Prostate gland (tissue), 2 donors: Measurements from ENCODE around the gene SACM1L. TPM values are rescaled to one million over a fixed set of nuclear protein-coding genes. Genes with fewer than 3 reads are reported as not detected.

Experiments used
- DNase-seq: peaks from one replicate; pipeline ENCODE4 v3.0.0-alpha.2; 2019; ENCODE audit warnings: low spot score
- H3K27ac ChIP-seq, 2 donors: fragments of 200-600 bp; sonication (generic); 2 replicates each; pipeline ENCODE4 v1.5.1; 2017 to 2019
- H3K27me3 ChIP-seq: fragments of 200-600 bp; sonication (generic); replicated peaks from 2 replicates; pipeline ENCODE4 v1.5.1; 2019; ENCODE audit not compliant: insufficient read depth
- H3K36me3 ChIP-seq, 2 donors: fragments of 200-600 bp; sonication (generic); 1 replicate in 1 of 2; 2 replicates in 1 of 2; pipeline versions ENCODE4 v1.5.1 to v1.8.1; 2017 to 2019
- H3K4me1 ChIP-seq: fragments of 200-600 bp; sonication (generic); replicated peaks from 2 replicates; pipeline ENCODE4 v1.5.1; 2019
- H3K4me3 ChIP-seq, 2 donors: fragments of 200-600 bp; sonication (generic); 2 replicates each; pipeline ENCODE4 v1.5.1; 2017 to 2019
- H3K9me3 ChIP-seq: fragments of 200-600 bp; sonication (generic); 2 replicates; pipeline ENCODE4 v1.5.1; 2017
- POLR2A ChIP-seq: fragments of 450-650 bp; IDR thresholded peaks from one replicate; pipeline ENCODE4 v1.6.1; 2016; ENCODE audit warnings: antibody characterized with exemption, mild to moderate bottlenecking
- POLR2AphosphoS5 ChIP-seq: sonication (generic); formaldehyde crosslinking; IDR thresholded peaks from one replicate; pipeline ENCODE4 v1.6.1; 2017; ENCODE audit warnings: antibody characterized with exemption
- WGBS: methylation state at CpG from one replicate; pipeline ENCODE4 v1.1.5; 2018; 5-methylcytosine and 5-hydroxymethylcytosine counted together
- intact Hi-C: fragments of 100-400 bp; cut with DNase I; formaldehyde crosslinking; loops from one replicate; pipeline ENCODE4 v1.14.2; 2022
- total RNA-seq, 2 donors: library from RNA; depleted of rRNA; stranded (reverse); fragments of >200 nt; gene quantifications; one replicate each; pipeline ENCODE4 v1.1.0, GENCODE V29; 2016
- TF ChIP-seq, protein P1 (sequence below), 4 experiments: fragments of 200-600 bp in 2 of 4; fragments of 450-650 bp in 2 of 4; sonication (generic) in 2 of 4; IDR thresholded peaks; 1 replicate in 3 of 4; 2 replicates in 1 of 4; pipeline ENCODE4 v1.5.1; 2016 to 2019; ENCODE audit warnings: antibody characterized with exemption in 4 of 4, mild to moderate bottlenecking in 2 of 4, moderate library complexity in 2 of 4

SACM1L gene
- total RNA-seq, 2 donors from 2014 or later, result 56.6 to 62.8 TPM

DNA sequence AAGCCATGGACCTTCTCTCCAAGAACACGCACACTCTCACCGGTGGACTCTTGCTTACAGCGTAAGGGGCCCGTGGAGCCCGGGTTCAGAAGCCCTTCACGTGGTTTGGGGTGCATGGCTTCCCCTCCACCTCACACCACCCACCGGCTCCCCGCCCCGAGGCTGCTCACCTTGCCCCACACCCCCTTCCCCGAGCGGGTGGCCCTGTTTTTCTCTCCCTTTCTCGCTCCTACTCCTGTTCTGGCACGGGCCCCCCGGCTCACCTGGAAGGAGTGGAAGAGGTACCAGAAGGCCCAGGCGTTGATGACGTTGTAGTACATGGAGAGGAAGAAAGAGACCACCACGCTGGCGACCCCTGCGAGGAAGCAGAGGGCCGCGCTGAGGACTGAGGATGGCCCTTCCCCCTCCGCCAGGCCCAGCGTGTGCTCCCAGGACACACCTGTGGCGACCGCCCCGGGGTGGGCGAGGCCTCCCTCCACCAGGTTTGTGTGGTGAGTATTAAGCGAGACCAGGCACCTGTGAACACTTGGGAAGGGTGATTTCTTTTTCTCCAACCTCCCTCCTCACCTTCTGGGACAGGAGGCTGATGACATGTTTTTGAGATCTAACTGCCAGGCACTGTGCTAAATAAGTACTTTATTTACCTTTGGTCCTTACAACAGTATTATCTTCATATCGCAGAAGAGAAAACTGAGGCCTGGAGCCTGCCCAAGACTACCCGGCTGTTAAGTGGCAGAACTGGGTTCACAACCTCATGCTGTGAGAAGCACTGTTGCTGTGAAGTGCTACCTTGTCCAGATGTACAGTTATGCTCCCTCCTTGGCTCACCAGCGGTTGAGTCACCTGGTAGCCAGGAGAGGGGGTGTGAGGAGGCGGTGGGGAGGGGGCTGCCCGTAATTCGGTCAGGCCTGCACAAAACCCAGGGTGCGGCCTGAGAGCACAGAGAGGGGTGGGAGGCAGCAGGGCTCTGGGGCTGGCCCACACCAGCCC is 90.8 kb downstream of the SACM1L start:
- H3K27ac ChIP-seq, result no peak overlapping the region
- DNase-seq, result no peak
- H3K36me3 ChIP-seq, result no peaks in the 10 kb centered on the region
- H3K4me3 ChIP-seq, result no peak overlapping the region
- WGBS, result 83% methylated on average over 35 of the region's 35 CpGs
- no peaks in the 10 kb centered on the region for H3K9me3 ChIP-seq
- no peaks in the 10 kb centered on the region for H3K4me1 ChIP-seq
- intact Hi-C loops, result no loop called here
- H3K27me3 ChIP-seq, result no peaks in the 10 kb centered on the region
- TF ChIP-seq POLR2A, result no peak
- TF ChIP-seq POLR2AphosphoS5, result no peak
- TF ChIP-seq, protein P1, sequence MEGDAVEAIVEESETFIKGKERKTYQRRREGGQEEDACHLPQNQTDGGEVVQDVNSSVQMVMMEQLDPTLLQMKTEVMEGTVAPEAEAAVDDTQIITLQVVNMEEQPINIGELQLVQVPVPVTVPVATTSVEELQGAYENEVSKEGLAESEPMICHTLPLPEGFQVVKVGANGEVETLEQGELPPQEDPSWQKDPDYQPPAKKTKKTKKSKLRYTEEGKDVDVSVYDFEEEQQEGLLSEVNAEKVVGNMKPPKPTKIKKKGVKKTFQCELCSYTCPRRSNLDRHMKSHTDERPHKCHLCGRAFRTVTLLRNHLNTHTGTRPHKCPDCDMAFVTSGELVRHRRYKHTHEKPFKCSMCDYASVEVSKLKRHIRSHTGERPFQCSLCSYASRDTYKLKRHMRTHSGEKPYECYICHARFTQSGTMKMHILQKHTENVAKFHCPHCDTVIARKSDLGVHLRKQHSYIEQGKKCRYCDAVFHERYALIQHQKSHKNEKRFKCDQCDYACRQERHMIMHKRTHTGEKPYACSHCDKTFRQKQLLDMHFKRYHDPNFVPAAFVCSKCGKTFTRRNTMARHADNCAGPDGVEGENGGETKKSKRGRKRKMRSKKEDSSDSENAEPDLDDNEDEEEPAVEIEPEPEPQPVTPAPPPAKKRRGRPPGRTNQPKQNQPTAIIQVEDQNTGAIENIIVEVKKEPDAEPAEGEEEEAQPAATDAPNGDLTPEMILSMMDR (IDR thresholded peaks at IDR 0.05), result no peak

DNA sequence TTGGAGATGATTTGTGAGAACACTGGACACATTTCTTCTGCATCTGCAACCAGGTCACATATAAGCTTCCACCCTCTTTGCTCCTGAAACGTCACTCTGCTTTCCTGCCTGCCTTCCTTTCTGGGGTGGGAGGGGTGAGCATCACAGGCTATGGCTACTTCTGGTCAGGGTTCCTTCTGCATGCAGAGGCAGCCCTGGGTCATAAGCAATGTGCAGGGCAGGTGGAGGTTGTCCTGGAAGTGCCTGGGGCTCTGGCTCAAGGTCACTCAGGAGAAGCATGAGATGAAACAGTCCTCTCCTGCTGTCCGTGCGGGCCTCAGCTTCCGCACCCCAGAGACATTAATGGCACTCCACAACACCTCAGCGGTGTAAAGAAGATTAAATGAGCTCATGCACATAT is 92.1 kb downstream of the SACM1L start:
- Histone ChIP-seq H3K27ac (no peak overlapping the region), H3K27me3 (no peaks in the 10 kb centered on the region), H3K4me1 (no peaks in the 10 kb centered on the region), H3K4me3 (no peak overlapping the region), H3K36me3 (no peaks in the 10 kb centered on the region), H3K9me3 (no peaks in the 10 kb centered on the region)
- TF ChIP-seq, protein P1 (IDR thresholded peaks at IDR 0.05), result no peak
- no peak for TF ChIP-seq POLR2AphosphoS5
- no peak for TF ChIP-seq POLR2A
- intact Hi-C loops, result no loop called here
- 83% methylated on average over 5 of the region's 5 CpGs for WGBS
- no peak for DNase-seq

DNA sequence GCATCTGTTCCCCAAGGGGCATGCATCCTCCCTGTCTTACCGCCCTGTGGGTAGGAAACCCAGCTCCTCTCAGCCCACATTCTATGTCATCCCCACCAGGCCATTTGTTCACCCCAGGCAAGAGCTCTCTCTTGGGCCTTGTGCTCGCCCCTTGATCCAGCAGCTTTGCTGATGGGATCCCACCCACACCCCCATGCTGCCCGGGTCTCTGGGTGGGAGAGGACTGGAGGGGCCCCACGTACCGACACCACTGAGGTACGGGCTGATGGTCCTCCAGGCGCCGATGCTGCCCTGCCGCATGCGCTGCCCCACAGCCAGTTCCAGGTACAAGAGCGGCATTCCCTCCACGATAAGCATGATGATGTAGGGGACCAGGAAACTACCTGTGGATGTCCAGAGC is 92.6 kb downstream of the SACM1L start:
- TF ChIP-seq, protein P1 (IDR thresholded peaks at IDR 0.05), result no peak
- no peak for TF ChIP-seq POLR2AphosphoS5
- TF ChIP-seq POLR2A, result no peak
- H3K9me3 ChIP-seq, result no peaks in the 10 kb centered on the region
- no peaks in the 10 kb centered on the region for H3K4me1 ChIP-seq

DNA sequence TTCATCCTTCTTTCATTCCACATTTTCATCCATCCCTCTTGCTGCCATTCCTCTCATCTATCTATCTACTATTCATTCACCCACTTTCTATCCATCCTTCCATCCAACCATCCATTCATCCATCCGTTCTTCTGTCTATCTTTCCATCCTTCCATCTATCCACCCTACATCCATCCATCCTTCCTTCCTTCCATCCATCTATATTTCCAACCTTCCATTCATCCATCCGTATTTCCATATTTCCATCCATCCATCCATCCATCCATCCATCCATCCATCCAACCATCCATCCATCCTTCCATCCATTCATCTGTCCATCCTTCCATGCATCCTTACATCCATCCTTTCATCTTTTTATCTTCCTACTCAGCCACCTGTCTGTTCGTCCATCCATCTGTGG is 93.2 kb downstream of the SACM1L start:
- no peak overlapping the region for H3K4me3 ChIP-seq
- WGBS, result 95% methylated on average over 3 of the region's 3 CpGs
- no peaks in the 10 kb centered on the region for H3K9me3 ChIP-seq
- H3K27me3 ChIP-seq, result no peaks in the 10 kb centered on the region
- no peaks in the 10 kb centered on the region for H3K36me3 ChIP-seq
- intact Hi-C loops, result no loop called here
- H3K27ac ChIP-seq, result no peak overlapping the region
- no peak for DNase-seq
- no peaks in the 10 kb centered on the region for H3K4me1 ChIP-seq
- no peak for TF ChIP-seq POLR2AphosphoS5

More for the DNA sequence above, 92.6 kb downstream of the SACM1L start:
- no peaks in the 10 kb centered on the region for H3K36me3 ChIP-seq
- no peak overlapping the region for H3K4me3 ChIP-seq
- DNase-seq, result no peak
- 94% methylated on average over 12 of the region's 12 CpGs for WGBS
- H3K27me3 ChIP-seq, result no peaks in the 10 kb centered on the region
- intact Hi-C loops, result no loop called here
- H3K27ac ChIP-seq, result no peak overlapping the region

DNA sequence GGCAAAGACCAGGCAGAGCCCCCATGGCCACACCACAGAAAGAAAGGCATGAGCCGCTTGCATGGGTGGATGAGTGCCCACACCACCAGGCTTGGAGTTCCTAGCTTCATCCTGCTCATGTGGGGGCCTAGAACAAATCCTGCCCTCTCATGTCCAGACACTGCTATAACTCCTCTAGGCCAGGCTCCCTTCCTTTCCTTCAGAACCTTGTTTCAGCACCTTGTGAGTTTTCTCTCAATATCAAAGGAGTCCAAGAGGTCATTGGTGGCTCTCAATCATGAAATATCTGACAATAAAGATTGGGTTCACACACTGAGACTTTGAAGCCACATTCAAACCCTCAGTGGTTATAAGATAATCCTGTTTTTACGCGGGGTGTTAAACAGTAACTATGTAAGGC is 94.5 kb downstream of the SACM1L start:
- no peak for DNase-seq
- TF ChIP-seq POLR2AphosphoS5 (no peak), POLR2A (no peak)
- TF ChIP-seq, protein P1 (IDR thresholded peaks at IDR 0.05), result no peak
- no peaks in the 10 kb centered on the region for H3K4me1 ChIP-seq
- WGBS, result 93% methylated on average over 3 of the region's 3 CpGs
- intact Hi-C loops, result no loop called here
- no peak overlapping the region for H3K27ac ChIP-seq
- H3K27me3 ChIP-seq, result no peaks in the 10 kb centered on the region
- H3K4me3 ChIP-seq, result no peak overlapping the region
- no peaks in the 10 kb centered on the region for H3K9me3 ChIP-seq
- H3K36me3 ChIP-seq, result no peaks in the 10 kb centered on the region
